Epithelial cell of alveolus of lung (primary cell): Measurements from ENCODE around the gene RPS18. TPM values are rescaled to one million over a fixed set of nuclear protein-coding genes. Genes with fewer than 3 reads are reported as not detected.

Experiments used
- total RNA-seq: library from RNA; depleted of rRNA; stranded (reverse); fragments of >200 nt; gene quantifications from 2 replicates; pipeline ENCODE4 v1.2.1, GENCODE V29; 2015

Gene RPS18
- total RNA-seq = 6,636 and 7,005 TPM in 2 replicates

DNA sequence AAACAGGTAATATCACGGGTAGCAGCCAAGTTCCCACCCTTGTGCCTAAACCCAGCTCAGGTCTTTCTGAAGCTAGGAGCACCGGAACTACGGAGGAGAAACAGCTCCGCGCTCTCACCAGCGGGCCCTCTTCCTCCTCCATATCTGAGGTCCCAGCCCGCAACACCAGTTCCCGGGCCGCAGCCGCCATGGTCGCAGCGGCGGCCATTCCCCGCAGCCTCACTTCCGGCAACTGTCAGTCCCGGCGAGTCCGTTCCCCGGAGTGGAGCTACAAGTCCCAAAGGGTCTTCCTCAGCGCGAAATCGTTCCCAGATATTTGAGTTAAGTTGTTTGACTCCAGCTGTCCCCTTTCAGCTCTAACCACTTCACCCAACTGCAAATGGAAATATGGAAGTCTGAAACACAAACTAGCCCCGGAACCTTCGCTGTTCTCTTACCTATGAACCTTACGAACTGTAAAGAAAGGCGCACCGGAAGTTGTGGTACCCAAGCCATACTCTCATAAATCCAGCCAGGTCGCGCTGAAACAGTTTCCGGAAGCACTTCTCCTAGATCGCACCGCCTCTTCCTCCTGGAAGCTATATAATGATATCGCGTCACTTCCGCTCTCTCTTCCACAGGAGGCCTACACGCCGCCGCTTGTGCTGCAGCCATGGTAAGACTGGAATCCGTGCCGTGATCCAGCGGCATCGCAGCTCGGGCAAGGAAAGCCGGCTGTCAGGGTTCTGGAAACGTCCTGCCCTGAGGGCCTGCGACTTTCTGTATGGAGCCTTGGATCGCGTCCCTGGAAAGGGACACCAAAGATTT is at the start of gene RPS18, which contains the start of gene VPS52:
Gene RPS18 (plus strand): TSS at position 608 of the 807 bp plus-strand sequence. CDS start 45 bp downstream, at position 653.
Gene VPS52 (minus strand): TSS at position 409 of the 807 bp plus-strand sequence. CDS start 201 bp downstream, at position 208.

DNA sequence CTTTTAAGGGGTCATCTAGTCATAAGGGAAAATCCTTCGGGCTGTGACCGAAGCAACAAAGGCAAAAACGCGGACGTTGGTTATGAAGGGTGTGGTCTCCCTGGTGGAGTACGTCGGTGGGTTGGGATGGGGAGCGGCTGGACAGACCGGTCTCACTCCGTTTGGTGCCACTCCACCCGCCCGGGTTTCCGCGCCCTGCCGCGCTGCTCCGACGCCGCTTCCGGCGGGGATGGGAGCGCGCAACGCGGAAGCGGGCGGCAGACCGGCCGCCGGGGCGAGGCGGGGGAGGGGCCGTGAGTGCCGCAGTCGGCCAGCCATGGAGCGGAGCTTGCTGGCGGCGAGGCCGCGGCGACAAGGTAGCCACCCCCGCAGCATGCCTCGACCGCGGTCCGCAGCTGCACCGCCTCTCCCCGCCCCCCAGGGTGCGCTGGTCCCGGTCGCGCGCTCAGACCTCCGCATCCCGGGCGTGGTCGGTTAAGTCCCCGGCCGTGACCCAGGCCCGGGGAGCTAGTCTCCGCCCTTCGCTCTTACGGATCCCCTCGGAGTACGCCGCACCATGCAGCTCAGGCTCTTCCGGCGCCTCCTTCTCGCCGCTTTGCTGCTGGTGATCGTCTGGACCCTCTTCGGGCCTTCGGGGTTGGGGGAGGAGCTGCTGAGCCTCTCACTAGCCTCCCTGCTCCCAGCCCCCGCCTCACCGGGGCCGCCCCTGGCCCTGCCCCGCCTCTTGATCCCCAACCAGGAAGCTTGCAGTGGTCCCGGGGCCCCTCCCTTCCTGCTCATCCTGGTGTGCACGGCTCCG is 5.2 kb downstream of the RPS18 start, which contains the start of gene B3GALT4:
Gene B3GALT4 (plus strand): TSS at position 260 of the 799 bp plus-strand sequence. CDS start 297 bp downstream, at position 557.

DNA sequence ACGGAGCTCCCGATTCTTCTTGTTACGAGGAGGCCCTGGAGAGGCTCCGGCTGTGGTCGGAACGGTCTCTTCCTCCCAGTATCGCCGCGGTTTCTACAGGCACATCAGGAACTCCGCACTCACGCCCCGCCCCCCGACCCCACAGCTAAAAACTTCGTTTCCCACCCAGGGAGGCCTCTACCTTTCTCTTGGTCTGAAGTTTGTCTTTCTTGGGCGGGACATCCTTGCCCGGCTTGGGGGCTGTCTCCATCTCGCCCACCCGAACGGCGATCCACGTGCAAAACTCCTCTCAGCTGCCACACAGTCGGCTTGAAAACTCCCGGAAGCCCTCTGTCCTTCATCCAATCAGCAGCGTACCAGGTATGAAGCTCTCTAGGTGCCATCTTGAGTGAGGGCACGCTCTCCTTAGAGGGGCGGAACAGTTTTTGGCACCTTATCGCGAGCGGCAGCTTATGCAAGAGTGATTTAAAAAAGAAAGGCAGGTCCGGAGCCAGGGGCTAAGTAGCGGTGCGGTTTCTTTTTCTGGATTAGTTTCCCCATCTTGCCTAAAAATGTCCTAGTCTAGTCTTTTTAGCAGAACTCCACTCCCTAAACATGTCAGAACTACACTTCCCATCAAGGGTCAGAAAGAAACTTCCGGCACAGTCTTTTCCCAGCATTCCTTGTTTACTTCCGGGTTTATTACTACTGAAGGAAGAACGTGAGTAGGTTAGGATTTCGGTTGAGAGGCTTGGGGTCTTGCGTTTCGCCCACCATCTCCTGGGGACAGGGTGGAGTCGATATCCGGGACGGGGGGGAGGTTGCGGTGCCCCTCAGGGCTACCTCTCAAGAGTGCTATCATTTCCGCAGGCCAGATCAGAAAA is 17.3 kb downstream of the RPS18 start, which contains the start of the genes PFDN6 and WDR46:
Gene PFDN6 (plus strand): TSS at position 681 of the 863 bp plus-strand sequence. CDS start 256 bp downstream, outside the sequence.
Gene WDR46 (minus strand): TSS at position 319 of the 863 bp plus-strand sequence. CDS start 69 bp downstream, at position 250.

DNA sequence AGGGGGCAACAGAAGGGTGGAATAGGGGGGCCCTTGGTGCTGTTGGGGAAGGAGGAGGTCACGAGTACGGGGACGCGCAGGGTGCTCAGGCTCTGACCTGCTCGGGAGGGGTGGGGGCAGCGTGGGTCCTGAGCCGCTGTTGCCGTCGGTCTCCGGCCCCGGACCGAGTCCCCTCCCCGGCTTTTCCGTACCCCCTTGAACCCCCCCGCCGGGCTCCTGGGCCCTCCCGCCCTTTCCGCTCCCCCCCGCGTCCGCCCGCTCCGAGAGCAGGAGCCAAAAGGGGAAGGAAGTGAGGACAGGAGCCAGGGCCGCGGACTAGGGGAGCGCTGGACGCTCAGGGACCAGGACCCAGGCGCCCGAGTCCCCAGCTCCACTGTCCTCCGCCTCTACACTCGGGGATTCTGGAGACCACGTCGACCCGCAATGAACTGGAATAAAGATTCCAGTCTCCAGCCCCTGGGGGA is 26.9 kb downstream of the RPS18 start, which contains the start of gene RGL2:
Gene RGL2 (minus strand): TSS at position 170 of the 464 bp plus-strand sequence. CDS start 332 bp downstream, outside the sequence.

DNA sequence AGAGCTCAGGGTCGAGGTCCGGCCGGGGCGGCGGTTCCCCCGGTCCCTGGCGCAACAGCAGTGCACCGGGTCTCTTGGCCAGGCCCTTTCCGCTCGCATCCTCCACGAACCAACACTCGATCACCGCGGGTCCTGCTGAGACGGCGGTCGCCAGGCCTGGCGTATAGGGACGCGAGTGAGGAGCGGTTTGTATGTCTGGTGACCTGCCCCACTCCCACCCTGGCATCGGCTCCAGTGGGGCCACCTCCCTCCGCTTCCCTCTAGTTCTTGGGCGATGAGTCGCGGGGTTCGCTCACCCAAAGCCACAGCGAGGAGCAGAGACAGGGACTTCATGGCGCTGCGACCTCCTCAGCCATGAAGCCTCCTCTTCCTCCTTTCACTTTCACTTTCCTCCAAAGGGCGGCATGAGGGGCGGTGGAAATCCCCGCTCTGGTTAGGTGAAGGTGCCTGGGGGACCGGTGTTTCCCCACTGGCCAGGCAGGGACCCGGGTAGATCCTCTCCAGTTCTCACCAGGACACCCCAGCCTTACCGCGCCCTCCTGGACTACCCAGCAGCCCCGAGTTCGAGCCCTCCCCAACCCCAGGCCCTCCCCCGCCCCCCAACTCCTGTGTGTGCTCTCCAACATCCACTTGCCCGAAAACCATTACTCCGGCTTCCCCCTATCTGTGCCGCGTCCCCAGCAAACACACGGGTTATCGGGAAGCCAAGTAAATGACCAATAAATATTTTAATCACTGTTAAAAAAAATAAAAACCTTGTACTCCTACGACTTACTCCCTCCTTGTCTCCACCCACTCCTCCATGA is 42.0 kb downstream of the RPS18 start, which contains the start of gene TAPBP:
Gene TAPBP (minus strand): TSS at position 370 of the 806 bp plus-strand sequence. CDS start 37 bp downstream, at position 333.

DNA sequence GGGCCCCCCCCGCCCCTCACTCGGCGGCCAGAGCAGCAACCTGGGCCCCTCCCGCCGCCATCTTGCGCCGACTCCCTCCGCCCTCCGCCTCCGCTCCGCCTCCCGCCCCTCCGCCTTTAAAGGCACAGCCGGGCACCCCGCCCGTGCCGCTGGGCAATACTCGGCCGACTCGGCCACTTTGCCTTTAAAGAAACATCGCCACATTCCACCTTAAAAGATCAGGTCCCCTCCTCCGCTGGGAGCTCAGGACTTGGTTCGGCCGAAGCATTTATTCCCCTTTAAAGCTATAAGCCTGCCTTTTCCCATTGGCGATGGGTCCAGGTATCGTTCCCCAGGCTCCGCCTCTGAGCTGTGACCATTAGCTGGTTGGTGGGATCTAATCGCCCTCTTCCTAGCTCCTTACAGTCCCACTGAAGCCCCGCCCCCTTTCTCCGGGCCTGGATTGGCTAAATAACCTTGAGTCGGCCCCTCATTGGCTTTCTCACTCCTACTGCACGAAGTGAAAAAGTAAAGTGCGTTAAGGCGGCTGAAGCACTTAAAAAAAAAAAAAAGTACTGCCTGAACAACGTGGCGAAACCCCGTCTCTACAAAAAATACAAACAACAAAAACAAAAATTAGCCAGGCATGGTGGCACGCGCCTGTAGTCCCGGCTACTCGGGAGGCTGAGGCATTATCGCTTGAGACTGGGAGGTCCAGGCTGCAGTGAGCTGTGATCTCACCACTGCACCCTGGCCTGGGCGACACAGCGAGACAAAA is 46.0 kb downstream of the RPS18 start, which contains the start of gene ZBTB22:
Gene ZBTB22 (minus strand): TSS at position 76 of the 757 bp plus-strand sequence. CDS start 828 bp downstream, outside the sequence.

Other genes with a start within 250 kb of the RPS18 start
- gene HLA-DPA1, start 198.4 kb upstream of the RPS18 start, total RNA-seq = 1.3 and 1.8 TPM in 2 replicates
- 20.7 and 48.1 TPM in 2 replicates for gene HLA-DPB1, start 196.1 kb upstream of the RPS18 start, total RNA-seq
- 0.16 TPM in 1 of 2 replicates, not detected in the other for gene COL11A2, start 79.6 kb upstream of the RPS18 start, total RNA-seq
- 18.2 and 30.1 TPM in 2 replicates for gene RXRB, start 71.4 kb upstream of the RPS18 start, total RNA-seq
- 125 and 202 TPM in 2 replicates for gene SLC39A7, start 71.2 kb upstream of the RPS18 start, total RNA-seq
- gene HSD17B8, start 67.4 kb upstream of the RPS18 start, total RNA-seq = 4.9 and 16.4 TPM in 2 replicates
- 17.8 and 22.0 TPM in 2 replicates for gene RING1, start 63.6 kb upstream of the RPS18 start, total RNA-seq
- gene VPS52, start 199 bp upstream of the RPS18 start, total RNA-seq = 26.1 and 26.4 TPM in 2 replicates
- gene B3GALT4, start 5.0 kb downstream of the RPS18 start, total RNA-seq = 3.6 and 6.8 TPM in 2 replicates
- 52.8 and 61.5 TPM in 2 replicates for gene WDR46, start 17.2 kb downstream of the RPS18 start, total RNA-seq
- gene PFDN6, start 17.5 kb downstream of the RPS18 start, total RNA-seq = 47.4 and 68.0 TPM in 2 replicates
- gene RGL2, start 26.9 kb downstream of the RPS18 start, total RNA-seq = 36.6 and 37.5 TPM in 2 replicates
- 101 and 167 TPM in 2 replicates for gene TAPBP, start 42.0 kb downstream of the RPS18 start, total RNA-seq
- gene ZBTB22, start 45.7 kb downstream of the RPS18 start, total RNA-seq = 17.6 and 20.3 TPM in 2 replicates
- 35.0 and 54.7 TPM in 2 replicates for gene DAXX, start 50.9 kb downstream of the RPS18 start, total RNA-seq
- 13.1 and 31.4 TPM in 2 replicates for gene KIFC1, start 119.7 kb downstream of the RPS18 start, total RNA-seq
- 20.2 and 20.4 TPM in 2 replicates for gene PHF1, start 138.9 kb downstream of the RPS18 start, total RNA-seq
- gene CUTA, start 146.0 kb downstream of the RPS18 start, total RNA-seq = 205 and 287 TPM in 2 replicates
- 3.5 and 13.7 TPM in 2 replicates for gene SYNGAP1, start 148.0 kb downstream of the RPS18 start, total RNA-seq
- 3.0 and 4.9 TPM in 2 replicates for gene ZBTB9, start 182.5 kb downstream of the RPS18 start, total RNA-seq